GM12874 (cell line): ENCODE results near the gene PIK3CB.

Source experiments
- TF ChIP-seq, protein P1 (sequence below): IDR thresholded peaks from 2 replicates; pipeline ENCODE4 v1.5.1; 2011; ENCODE audit warnings: low read depth, mild to moderate bottlenecking, control low read depth, low read length, moderate library complexity; ENCODE audit not compliant: insufficient read depth

PIK3CB gene

DNA sequence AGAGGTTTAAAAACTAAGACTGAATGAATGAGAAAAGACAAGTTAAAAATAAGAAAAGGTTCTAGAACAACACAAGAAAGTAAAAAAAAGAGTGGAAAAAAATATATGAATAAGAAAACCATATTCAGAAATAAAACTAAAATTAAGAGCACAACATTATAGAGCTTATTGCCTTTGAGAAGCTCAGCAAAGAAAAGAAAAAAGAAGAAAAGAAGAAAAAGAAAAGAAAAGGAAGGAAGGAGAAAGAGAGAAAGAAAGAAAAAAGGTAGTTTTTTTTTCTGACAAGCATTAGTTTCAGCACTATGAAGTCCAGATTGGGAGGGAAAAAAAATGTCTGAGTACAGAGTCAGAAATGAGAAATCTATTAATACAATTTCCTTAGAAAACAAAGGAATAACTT, 144.7 kb downstream of the PIK3CB start:
- TF ChIP-seq, protein P1, sequence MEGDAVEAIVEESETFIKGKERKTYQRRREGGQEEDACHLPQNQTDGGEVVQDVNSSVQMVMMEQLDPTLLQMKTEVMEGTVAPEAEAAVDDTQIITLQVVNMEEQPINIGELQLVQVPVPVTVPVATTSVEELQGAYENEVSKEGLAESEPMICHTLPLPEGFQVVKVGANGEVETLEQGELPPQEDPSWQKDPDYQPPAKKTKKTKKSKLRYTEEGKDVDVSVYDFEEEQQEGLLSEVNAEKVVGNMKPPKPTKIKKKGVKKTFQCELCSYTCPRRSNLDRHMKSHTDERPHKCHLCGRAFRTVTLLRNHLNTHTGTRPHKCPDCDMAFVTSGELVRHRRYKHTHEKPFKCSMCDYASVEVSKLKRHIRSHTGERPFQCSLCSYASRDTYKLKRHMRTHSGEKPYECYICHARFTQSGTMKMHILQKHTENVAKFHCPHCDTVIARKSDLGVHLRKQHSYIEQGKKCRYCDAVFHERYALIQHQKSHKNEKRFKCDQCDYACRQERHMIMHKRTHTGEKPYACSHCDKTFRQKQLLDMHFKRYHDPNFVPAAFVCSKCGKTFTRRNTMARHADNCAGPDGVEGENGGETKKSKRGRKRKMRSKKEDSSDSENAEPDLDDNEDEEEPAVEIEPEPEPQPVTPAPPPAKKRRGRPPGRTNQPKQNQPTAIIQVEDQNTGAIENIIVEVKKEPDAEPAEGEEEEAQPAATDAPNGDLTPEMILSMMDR: no peak

DNA sequence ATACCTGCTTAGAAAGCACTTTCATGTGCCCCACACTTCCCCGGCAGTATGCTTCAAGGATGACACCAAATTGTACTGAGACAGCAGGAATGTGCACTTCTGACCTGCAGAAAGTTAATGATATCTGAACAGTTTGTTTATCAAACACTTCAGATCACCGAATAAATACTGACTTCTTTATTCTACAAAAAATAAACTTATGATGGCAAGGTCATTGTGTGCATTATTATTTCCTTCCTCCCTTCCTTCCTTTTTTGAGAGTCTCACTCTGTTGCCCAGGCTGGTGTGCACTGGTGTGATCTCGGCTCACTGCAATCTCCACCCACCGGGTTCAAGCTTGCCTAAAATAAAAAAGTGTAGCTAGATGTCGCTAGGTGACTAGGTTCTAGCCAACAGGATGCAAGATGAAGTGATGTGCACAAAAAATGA, 145.8 kb downstream of the PIK3CB start:
- TF ChIP-seq, protein P1: no peak

DNA sequence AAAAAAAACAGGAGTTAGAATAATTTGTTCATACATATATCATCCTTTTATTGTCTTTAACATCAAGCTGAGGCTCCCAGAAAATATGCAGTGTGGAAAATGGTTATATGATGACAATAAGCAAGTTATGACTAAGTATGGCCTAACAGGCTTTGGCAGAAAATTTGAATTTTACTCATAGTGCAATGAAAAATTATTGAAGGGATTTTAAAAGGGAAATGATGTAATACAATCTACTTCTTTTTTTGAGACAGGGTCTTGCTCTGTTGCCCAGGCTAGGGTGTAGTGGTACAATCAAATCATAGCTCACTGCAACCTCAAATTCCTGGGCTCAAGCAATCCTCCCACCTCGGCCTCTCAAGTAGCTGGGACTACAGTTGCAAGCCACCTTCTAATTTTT, 147.5 kb downstream of the PIK3CB start:
- TF ChIP-seq, protein P1: no peak

DNA sequence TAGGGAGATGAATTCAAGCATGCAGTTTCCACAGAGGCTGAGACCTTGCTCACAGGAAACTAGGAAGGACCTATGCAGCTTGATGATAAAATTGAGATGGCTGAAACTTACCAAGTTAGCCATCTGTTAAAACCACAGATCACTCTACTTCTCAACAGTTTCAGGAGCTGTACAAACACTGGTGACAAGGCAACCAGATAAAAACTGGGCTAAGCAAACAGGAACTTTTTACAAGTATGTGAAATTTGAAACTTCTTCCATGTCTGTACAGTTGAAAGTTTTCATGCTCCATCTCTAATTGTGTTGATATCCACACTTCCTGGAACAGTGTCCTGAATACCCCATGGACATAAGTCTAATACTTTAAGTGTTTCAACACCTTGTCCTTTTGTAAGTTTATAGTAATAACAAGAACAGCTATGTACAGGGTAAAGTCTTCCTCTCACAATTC, 147.9 kb downstream of the PIK3CB start:
- TF ChIP-seq, protein P1: no peak

DNA sequence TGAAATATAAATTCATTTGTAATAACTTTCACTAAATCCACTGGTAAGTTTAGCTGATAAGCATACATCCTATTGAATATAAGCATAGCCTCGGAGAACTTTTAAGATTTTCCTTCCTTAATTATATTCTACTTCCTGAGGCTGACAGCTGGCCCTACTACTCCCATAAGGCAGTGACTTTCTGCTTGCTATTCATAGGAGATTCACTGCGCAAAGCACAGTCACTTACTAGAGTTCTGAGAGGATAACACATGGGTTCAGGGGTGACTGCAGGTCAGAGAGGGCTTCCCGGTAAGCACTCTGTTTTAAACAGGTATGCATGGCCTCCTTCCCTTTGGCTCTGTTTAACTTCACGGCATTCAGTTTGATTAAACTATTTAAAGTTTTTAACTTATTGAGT, 150.3 kb downstream of the PIK3CB start:
- TF ChIP-seq, protein P1: no peak

DNA sequence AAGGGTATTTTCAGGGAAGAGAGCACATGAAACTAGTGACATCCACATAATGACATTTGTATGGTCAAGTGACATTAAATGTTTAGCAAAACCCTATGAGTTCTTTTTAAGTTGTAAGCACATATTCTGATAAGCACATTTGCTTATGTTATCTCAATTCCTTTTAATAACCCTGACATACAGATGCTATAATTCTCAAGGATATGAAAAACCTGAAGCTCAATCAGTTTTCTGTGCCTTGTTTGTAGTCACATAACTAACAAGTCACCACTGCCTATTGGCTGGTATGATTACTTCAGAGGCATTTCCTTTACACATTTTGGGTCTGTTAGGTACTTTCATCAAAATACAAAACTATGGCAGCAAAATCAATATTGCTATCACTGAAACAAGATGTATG, 152.1 kb downstream of the PIK3CB start:
- TF ChIP-seq, protein P1: no peak

DNA sequence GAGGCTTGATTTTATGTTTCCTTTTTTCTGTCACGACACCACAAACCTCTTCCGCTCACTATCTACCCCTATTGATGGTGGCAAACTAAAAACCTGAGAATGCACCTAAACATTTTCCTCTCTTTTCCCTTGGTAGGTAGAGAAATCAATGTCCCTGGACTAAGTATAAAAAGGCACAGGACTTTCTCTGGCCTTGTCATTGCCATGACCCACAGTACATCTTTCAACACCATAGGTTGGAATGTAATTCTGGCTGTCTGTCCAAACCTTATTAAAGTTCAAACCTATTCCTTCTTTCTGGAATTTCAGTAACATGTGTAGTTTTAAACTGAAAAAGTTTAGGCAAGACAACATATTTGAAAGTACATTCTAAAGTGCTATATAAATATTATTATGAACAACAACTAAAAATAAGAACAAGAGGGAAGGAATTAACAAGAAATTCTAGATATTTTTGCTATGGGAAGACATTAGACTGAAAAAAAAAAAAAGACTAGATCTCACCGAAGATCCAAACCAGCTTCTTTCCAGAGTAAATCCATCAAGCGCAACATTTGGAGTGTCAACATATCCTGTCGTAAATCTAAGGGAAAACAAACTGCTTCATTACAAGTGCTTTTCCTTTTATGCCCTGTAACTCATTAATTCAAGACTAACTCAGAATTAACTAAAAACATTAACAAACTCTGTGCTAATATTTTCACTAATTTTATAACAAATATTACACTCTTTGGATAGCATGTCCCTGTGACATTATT, 153.1 kb downstream of the PIK3CB start:
- TF ChIP-seq, protein P1: no peak
